ENCODE results near the gene SLC24A3. TPM values are rescaled to one million over a fixed set of nuclear protein-coding genes. Genes with fewer than 3 reads are reported as not detected.

SLC24A3 gene
- total and polyA plus RNA-seq, 2 of the 13 experiments (the other 11 are each of a cell fraction or from before 2014, with no cell fraction given) = not detected

- TF ChIP-seq, protein P1, sequence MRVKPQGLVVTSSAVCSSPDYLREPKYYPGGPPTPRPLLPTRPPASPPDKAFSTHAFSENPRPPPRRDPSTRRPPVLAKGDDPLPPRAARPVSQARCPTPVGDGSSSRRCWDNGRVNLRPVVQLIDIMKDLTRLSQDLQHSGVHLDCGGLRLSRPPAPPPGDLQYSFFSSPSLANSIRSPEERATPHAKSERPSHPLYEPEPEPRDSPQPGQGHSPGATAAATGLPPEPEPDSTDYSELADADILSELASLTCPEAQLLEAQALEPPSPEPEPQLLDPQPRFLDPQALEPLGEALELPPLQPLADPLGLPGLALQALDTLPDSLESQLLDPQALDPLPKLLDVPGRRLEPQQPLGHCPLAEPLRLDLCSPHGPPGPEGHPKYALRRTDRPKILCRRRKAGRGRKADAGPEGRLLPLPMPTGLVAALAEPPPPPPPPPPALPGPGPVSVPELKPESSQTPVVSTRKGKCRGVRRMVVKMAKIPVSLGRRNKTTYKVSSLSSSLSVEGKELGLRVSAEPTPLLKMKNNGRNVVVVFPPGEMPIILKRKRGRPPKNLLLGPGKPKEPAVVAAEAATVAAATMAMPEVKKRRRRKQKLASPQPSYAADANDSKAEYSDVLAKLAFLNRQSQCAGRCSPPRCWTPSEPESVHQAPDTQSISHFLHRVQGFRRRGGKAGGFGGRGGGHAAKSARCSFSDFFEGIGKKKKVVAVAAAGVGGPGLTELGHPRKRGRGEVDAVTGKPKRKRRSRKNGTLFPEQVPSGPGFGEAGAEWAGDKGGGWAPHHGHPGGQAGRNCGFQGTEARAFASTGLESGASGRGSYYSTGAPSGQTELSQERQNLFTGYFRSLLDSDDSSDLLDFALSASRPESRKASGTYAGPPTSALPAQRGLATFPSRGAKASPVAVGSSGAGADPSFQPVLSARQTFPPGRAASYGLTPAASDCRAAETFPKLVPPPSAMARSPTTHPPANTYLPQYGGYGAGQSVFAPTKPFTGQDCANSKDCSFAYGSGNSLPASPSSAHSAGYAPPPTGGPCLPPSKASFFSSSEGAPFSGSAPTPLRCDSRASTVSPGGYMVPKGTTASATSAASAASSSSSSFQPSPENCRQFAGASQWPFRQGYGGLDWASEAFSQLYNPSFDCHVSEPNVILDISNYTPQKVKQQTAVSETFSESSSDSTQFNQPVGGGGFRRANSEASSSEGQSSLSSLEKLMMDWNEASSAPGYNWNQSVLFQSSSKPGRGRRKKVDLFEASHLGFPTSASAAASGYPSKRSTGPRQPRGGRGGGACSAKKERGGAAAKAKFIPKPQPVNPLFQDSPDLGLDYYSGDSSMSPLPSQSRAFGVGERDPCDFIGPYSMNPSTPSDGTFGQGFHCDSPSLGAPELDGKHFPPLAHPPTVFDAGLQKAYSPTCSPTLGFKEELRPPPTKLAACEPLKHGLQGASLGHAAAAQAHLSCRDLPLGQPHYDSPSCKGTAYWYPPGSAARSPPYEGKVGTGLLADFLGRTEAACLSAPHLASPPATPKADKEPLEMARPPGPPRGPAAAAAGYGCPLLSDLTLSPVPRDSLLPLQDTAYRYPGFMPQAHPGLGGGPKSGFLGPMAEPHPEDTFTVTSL (CRISPR knock-in tag; IDR thresholded peaks at IDR 0.05; ENCODE audit: borderline replicate concordance) = peak; percentile 99
- no peak for TF ChIP-seq RBM22 (optimal IDR thresholded peaks at IDR 0.05; ENCODE audit: low read length)
- no peak for TF ChIP-seq ZNF367 (CRISPR knock-in tag; IDR thresholded peaks at IDR 0.05; ENCODE audit: borderline replicate concordance)
- TF ChIP-seq ZNF263 (CRISPR knock-in tag; IDR thresholded peaks at IDR 0.05) = no peak
- no peak for TF ChIP-seq CBX1 (IDR thresholded peaks at IDR 0.05; ENCODE audit: low read depth)
- TF ChIP-seq, protein P2, sequence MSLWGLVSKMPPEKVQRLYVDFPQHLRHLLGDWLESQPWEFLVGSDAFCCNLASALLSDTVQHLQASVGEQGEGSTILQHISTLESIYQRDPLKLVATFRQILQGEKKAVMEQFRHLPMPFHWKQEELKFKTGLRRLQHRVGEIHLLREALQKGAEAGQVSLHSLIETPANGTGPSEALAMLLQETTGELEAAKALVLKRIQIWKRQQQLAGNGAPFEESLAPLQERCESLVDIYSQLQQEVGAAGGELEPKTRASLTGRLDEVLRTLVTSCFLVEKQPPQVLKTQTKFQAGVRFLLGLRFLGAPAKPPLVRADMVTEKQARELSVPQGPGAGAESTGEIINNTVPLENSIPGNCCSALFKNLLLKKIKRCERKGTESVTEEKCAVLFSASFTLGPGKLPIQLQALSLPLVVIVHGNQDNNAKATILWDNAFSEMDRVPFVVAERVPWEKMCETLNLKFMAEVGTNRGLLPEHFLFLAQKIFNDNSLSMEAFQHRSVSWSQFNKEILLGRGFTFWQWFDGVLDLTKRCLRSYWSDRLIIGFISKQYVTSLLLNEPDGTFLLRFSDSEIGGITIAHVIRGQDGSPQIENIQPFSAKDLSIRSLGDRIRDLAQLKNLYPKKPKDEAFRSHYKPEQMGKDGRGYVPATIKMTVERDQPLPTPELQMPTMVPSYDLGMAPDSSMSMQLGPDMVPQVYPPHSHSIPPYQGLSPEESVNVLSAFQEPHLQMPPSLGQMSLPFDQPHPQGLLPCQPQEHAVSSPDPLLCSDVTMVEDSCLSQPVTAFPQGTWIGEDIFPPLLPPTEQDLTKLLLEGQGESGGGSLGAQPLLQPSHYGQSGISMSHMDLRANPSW (CRISPR knock-in tag; IDR thresholded peaks at IDR 0.05; ENCODE audit: borderline replicate concordance) = no peak
- TF ChIP-seq ZNF567 (CRISPR knock-in tag; IDR thresholded peaks at IDR 0.05; ENCODE audit: borderline replicate concordance) = no peak
- TF ChIP-seq IRX3 (CRISPR knock-in tag; IDR thresholded peaks at IDR 0.05; ENCODE audit: borderline replicate concordance, low read depth) = no peak
- peak; percentile 91; the same call in 1 of the 2 replicates for TF ChIP-seq ZNF710 (CRISPR knock-in tag; IDR thresholded peaks at IDR 0.05; ENCODE audit: borderline replicate concordance)
- TF ChIP-seq ZNF576 (CRISPR knock-in tag; IDR thresholded peaks at IDR 0.05) = no peak
- TF ChIP-seq, protein P3, sequence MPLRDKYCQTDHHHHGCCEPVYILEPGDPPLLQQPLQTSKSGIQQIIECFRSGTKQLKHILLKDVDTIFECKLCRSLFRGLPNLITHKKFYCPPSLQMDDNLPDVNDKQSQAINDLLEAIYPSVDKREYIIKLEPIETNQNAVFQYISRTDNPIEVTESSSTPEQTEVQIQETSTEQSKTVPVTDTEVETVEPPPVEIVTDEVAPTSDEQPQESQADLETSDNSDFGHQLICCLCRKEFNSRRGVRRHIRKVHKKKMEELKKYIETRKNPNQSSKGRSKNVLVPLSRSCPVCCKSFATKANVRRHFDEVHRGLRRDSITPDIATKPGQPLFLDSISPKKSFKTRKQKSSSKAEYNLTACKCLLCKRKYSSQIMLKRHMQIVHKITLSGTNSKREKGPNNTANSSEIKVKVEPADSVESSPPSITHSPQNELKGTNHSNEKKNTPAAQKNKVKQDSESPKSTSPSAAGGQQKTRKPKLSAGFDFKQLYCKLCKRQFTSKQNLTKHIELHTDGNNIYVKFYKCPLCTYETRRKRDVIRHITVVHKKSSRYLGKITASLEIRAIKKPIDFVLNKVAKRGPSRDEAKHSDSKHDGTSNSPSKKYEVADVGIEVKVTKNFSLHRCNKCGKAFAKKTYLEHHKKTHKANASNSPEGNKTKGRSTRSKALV (CRISPR knock-in tag; IDR thresholded peaks at IDR 0.05) = no peak
- no peak for TF ChIP-seq ZNF766 (CRISPR knock-in tag; IDR thresholded peaks at IDR 0.05; ENCODE audit: borderline replicate concordance)
- TF ChIP-seq ZNF329 (CRISPR knock-in tag; IDR thresholded peaks at IDR 0.05; ENCODE audit: low read depth) = no peak
Measured at GRCh38 chr20:19609642-19610223, 397.3 kb downstream of the SLC24A3 start (continued).
